EH (cell line): ENCODE results near the gene GRAMD1A.
A peak's percentile ranks its signal among the peaks of the same experiment; 100 is the strongest.
"Not testable (repeated sequence)": the region's sequence is repeated elsewhere in the genome, so short reads cannot be mapped to it uniquely, and the experiment has no call there.

Source experiments
- DNase-seq: peaks from one replicate; pipeline ENCODE4 v3.0.0-alpha.2; 2015; ENCODE audit warnings: low read depth

Gene GRAMD1A

DNA sequence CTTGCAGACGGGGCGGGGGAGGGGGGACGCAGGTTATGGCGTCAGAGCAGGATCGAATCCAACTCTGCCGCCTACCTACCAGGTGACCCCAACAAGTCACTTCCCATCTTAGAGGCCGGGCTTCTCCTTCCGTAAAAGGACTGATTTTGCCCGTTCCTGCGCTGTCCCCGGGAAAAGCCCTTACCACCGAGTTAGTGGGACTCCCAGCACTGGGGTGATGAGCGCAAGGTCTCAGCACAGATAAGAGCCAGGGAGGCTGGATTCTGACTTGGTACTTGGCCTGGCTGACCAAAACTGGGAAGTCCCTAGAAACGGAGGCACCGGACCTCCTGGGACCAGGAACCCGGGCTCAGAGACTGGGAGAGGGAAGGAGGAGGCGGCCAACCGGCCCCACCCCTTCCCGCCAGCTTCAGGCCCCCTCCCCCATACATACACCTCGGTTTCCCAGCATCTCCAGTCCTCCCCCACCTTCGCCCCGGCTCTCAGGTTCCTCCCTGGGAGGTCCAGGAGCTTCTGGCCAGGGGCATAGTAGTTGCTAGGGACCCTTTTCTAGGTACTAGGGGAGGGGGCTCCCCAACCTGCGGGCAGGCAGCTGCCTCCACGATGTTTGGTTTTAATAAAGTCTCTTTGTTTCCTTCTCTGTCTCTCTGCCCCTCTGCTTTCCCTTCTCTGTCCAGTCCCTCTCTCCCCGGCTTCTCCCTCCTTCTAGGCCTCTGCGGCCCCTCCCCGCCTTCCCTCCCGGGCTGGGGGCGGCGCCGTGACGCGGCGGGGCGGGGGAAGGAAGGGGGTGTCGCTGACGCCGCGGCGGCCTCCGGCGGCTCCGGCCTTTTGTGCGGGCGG lies at the start of gene GRAMD1A:
Gene GRAMD1A, plus strand, starts transcription at position 826 of the 840 bp plus-strand sequence. CDS start 156 bp downstream, outside the sequence.
- peak; percentile 90 for DNase-seq

DNA sequence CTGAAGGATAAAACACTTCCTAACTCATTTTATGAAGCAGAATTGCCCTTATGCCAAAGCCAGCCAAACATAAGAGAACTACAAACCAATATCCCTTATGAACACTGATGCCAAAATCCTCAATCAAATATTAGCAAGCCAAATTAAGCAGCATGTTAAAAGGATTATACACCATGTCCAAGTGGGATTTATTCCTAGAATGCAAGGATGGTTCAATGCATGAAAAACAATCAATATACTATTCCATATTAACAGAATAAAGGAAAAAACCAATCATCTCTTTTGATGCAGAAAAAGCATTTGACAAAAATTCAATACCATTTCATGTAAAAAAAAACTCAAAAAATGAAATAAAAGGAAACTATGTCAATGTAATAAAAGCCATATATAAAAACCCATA lies 47.0 kb upstream of the GRAMD1A start:
- no peak for DNase-seq

DNA sequence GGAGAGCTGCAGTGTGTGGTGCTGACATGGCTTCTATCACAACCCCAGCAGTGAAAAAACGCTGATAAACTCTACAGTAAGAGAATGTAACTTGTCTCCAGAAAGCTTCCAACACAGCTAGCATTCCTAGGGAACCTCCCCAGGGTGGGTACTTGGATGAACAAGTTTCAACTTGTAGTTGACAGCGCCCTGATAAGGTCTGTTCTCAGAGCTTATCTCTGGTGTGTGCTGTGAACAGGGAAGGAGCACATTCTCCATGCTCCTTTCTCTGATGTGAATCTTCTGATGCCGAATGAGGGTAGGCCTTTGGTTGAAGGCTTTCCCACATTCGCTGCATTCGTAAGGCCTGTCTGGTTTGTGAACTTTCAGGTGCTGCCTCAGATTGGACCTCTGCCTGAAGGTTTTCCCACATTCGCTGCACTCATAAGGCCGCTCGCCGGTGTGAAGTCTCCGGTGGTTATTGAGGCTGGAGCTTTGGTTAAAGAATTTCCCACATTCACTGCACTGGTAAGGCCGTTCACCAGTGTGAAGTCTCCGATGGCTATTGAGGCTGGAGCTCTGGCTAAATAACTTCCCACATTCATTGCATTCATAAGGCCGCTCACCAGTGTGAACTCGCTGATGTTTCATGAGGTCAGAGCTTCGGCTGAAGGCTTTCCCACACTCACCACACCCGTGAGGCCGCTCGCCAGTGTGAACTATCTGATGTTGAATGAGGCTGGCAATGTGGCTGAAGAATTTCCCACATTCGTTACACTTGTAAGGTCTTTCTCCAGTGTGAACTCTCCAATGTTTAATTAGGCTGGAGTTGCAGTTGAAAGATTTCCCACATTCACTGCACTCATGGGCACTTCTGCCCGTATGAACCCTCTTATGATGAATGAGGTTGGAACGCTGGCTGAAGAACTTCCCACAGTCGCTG lies 42.0 kb upstream of the GRAMD1A start:
- no peak for DNase-seq

DNA sequence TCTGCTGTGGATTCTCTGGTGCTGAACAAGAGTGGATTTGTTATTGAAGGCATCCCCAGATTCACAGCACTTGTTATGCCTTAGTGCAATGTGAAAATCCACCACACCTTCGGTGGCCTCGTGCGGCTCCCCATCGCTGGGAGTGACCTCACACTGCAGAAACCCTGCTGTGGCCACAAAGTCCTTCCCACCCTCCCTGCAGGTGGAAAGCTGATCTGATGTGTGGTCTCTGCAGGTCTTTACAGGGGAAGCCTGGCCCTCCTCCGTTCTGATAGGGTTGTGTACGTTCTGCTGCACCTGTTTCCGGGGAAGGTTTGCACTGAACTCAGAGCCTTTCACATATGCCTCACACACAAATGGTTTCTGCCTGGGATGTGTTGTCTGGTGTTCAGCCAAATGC lies 41.1 kb upstream of the GRAMD1A start:
- DNase-seq, result no peak

DNA sequence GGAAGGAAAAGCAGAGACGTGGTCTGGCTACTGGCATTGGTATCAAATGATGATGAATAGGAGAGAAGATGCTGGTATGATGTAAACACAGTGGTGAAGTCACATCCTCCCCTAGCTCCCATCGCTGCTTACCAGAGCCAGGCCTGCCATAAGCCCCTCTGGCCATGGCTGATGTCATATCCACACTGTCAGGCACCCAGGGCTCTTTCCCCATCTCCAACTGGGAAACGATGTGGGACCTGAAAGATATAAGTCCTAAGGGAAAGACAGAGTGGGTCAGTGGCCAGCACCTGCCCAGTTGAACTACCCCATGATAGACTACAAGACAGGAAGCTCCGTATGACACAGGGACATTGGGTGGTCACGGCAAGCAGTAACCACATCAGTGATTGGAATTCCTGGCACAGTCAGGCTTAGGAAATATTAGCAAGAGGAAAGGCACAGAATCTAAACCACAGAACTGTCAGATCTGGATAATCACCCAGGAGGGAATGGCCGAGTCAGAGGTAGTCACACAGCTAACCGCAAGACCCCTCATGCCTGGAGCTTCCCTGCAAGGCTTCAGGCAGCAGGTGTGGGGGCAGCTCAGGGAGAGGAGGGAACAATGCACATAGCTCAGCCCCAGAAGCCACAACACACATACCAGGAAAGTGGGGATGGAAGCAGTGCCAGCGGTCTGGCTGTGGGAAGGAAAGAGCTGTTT lies 39.9 kb upstream of the GRAMD1A start:
- peak; percentile 75 for DNase-seq

DNA sequence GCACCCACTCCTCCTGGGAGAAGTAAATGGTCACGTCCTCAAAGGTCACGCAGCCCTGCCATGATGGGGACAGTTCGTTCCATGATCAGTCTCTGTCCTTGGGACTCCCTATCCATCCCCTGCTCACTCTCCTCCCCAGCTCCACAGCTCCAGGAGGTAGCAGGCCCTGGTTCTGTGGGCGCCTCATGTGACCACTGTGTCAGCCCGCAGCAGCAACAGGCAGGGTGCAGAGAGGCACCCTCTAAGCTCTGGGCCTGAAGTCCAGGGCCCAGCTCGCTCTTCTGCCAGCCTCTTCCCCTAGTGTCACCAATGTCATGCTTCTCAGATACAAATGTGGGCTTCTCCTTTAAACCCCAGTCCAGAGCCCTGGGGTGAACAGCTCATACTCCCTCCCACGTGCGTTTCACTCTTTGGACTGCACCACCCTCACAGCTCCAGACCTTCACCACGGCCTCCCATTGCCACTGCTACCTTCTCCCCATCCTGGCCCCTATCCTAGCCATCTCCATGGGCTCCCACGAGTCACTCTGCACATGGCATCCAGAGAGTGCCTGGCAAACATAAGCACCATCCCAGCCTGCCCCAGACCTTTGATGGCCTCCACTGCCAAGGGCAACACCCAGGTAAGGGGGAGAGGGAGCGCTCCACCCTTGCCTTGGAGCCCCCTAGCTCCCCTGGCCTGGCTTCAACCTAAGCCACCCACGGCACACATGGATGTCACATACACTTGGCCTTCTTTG lies 39.0 kb upstream of the GRAMD1A start:
- no peak for DNase-seq

DNA sequence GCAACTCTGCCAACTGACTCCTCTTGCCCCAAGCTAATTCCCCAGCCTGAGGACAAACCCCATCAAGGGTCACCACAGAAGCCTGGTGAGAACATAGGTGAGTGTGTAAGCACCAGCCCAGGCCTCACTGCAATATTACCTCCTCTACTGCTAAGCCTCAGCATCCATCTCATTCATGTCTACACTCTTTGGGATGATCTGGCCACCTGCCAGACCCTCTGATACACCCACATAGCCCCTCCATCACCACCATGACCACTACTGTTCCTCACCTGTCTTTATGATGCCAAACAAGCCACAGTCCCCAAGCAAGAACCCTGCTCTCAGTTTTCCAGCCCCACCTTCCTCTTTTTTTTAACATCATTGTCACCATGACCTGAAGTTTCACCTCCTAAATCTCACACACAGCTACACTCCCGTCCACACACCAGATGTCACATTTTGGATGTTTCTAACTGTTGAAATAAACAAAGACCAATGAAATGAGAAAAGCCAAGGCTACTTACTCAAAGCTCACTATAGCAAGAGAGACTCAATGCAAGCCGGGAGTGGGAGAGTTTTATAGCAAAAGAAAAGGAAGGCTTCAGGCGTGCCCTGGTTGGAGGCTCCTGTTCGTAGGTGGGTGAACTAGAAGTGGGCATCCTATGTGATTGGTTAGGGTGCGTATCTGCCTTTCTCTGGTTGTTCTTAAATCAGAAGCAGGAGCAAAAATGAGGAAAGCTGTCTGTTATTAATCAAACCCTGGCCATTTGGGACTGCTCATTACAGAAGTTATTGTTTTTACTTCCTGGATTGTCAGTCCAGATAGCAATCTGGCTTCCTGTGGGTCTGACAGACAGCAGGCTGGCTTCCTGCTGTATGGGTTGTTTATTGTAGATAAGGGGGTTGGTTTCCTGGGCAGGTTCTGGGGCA lies 38.1 kb upstream of the GRAMD1A start:
- peak; percentile 41 for DNase-seq

DNA sequence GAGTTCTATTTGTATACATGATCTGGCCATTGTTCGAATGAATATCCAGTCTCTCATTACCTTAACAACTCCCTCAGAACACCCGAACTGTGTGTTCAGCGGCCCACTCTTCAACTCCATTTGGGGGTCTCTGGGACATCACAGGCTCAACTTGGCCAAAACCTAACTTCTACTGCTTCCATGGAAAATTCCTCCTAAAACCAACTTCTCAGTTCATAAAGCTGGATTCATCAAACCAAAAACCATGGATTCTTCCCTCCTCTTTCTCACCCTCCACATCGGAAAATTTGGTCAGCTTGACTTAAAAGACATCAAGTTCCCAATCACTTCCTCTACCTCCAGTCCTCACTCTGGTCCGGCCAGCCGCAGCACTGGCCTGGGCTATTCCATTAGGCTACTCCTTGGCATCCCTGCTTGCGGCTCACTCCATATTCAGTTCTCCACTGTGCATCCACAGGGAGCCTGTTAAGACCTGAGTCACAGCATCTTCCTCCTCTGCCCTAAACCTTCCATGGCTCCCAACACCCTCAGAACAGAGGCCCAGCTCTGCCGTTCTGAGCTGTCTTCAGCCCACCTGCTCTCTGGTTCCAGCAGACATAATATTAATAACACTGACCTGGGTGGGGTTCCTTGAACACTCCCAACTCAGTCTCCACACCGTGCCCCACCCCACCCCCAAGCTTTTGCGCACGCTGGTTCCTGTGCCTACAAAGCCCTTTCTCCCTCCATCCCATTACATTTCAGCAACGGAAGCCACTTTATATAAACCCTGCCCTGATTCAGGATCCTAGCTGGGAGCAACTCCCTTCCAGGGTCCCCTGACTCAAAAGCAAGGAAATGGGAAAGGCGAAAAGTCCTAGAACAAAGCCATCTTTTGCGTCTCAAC lies 37.2 kb upstream of the GRAMD1A start:
- DNase-seq, result no peak

DNA sequence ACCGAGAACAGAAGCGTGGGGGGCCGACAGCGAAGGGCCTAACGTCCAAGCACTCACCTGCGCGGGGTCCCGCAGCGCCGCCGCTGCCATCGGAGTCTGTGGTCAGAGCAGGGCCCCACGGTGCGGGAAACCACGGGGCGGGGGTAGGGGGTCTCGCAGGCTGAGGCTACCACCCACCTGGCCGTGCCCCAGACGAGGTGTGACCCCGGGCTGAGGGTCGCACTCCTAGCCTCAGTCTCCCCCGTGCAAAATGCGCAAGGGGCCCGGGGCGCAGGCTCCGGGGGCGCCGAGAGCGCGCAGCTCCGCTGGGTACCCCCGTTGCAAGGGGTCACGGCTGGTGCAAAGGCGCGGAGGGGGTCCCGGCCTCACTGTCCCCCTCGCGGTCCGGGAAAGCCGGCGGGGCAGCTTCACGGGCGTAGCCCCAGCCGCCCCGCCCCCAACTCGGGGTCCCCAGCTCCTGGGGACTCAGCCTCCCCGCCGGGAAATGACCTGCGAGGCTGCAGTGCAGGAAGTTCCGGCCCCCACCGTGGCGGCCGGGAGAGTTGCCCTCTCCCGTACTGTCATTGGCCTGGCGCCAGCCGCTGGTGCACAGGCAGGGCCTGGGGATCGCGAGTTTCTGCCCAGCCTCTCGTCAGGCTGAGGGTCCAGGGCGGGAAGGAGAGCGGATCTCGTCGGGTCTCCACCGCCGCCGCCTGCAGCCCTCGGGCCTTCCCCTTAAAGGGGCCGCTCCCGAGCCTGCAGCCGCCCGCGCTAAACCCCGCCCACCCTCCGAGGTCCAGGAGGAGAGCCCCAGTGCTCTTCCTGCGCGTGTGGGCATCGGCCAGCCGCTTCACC lies 36.3 kb upstream of the GRAMD1A start, which contains the start of gene ZNF792:
Gene ZNF792, minus strand, starts transcription at position 657 of the 834 bp plus-strand sequence. Its CDS starts 567 bp downstream, at position 90.
- peak; percentile 59 for DNase-seq

DNA sequence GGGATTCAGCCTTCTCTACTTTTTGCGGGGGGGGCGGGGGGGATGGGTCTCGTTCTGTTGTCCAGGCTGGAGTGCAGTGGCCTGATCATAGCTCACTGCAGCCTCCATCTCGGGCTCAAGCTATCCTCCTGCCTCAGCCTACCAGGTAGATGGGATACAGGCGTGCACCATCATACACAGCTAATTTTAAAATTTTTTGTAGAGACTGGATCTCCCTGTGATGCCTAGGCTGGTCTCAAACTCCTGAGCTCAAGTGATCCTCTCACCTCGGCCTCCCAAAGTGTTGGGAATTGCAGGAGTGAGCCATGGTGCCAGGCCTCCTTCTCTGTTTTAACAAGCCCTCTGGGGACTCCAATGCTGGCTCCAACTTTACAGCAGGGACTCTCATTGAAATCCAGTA lies 35.5 kb upstream of the GRAMD1A start:
- no peak for DNase-seq

DNA sequence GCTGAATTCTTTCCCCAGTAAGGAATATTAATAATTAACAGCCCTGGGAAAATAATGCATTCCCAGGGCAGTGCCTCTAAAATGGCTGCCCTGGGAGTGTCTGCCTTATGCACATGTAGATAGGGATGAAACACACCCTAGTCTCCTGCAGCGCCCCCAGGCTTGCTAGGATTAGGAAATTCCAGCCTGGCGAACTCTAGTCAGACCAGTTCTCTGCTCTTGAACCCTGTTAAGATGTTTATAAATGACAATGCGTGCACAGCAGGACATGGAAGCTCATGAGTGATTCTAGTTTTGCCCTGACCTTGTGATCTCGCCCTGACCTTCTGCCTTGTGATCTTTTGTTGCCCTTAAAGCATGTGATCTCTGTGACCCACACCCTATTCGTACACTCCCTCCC lies 34.6 kb upstream of the GRAMD1A start:
- not testable (repeated sequence) for DNase-seq

DNA sequence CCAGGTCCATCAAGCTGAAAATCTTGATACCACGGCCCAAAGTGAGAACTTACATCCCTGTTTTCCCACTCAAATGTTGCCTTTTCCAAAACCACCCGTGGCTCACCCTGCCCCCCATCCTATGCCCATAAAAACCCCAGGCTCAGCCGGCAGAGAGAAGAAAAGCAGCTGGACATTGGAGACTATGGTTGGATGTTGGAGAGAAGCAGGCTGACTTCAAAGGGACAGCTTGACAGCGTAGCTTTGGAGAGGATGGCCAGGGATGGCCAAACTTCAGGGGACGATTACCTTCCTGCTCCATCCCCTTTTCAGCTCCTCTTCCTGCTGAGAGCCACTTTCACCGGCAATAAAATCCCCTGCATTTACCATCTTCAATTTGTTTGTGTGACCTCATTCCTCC lies 32.6 kb upstream of the GRAMD1A start:
- no peak for DNase-seq

DNA sequence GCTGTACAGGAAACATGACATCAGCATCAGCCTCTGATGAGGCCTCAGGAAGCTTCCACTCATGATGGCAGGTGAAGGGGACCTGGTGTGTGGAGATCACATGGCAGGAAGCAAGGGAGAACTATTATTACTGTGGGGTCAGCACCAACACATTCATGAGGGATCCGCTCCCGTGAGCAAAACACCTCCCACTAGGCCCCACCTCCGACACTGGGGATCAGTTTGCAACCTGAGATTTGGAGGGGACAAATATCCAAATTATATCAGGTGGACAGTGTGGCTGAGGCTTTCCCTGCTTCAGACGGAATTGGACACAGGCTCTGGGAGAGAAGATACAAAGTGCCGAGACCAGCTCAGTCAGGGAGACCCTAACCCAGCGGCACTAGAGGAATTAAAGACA lies 30.4 kb upstream of the GRAMD1A start:
- no peak for DNase-seq

DNA sequence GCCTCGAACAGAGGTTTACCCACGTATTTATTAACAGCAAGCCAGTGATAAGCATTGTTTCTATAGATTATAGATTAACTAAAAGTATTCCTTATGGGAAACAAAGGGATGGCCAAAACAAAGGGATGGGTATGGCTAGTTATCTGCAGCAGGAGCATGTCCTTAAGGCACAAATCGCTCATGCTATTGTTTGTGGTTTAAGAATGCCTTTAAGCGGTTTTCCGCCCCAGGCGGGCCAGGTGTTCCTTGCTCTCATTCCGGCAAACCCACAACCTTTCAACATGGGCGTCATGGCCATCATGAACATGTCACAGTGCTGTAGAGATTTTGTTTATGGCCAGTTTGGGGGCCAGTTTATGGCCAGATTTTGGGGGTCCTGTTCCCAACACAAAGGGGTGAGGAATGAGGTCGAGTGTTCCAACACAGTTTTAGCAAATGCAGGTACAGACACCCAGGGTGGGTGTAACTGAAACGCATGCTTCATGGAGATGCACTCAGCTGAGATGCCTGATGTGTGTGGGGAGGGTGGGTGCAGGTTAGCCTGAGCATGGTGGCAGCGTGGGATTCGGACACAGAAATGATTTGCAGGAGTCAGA lies 29.8 kb upstream of the GRAMD1A start:
- not testable (repeated sequence) for DNase-seq

DNA sequence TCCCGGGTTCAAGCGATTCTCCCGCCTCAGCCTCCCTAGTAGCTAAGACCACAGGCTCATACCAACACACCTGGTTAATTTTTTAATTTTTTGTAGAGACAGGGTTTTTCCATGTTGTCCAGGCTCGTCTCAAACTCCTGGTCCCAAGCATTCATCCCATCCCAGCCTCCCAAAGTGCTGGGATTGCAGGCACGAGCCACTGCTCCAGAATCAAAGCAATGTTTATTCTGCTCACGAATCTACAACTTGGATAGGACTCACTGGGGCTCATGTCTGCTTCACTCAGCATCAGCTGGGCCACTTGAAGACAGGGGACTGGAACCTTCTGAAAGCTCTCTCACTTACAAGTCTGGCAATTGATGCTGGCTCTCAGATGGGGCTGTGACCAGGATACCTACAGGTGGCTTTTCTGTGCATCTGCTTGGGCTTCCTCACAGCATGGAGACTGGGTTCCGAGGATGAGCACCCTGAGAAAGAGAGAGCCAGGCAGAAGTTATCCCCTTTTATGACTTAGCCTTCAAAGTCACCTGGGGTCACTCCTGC lies 27.9 kb upstream of the GRAMD1A start:
- DNase-seq, result no peak

DNA sequence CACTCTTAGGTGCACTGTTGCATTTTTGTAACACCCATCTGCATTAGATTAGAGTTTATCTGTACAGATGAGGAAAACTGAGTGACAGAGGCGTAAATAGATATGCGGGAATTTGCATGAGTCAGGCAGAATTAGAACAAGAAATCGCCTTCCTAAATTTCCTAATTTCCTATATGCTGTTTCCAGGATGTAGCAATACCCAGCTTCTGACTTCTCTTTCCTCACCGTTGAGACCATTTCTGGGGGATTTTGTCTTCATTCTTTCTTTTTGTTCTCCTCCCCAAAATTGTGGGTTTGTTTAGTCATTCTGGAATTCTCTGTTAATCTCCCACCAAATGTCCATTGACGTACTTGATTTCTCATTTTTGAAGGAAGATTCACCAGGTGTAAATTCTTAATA lies 25.5 kb upstream of the GRAMD1A start:
- DNase-seq, result no peak

DNA sequence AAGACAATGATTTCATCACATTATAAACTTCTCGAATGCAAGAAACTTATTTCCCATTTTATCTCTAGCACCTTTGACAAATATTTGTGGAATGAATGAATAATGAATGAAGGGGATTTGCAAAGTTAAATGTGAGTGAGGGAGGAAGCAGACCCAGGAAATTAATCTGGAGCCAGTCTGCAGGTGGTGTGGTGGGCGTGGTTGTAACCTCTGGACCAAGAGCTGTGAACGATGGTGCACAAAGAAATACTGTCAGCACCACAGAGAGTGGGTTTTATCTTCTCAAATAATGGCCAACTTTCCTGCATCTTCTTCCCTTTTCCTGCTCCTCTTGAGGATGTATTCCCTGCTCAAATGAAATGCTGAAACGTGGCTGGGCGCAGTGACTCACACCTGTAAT lies 25.1 kb upstream of the GRAMD1A start:
- DNase-seq, result no peak

DNA sequence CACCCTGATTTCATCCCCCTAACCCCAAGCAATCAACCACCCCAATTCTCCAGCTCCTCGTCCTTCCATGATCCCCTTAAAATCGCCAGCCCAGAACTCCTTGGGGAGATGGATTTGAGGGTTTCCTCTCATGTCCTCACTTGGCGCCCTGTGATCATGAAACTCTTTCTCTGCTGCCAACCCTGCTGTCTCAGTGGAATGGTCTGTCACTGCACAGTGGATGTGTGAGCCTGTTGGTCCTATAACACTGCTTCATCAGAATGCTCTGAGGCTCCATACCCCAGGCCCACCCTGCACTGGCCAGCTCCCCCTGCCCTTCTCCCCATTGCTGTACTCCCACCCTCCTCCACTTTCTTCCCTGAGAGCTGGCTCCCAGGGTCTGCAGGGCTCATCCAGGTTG lies 23.5 kb upstream of the GRAMD1A start:
- no peak for DNase-seq
